ENCODE measurements around the gene ESPN. TPM values are rescaled to one million over a fixed set of nuclear protein-coding genes. Genes with fewer than 3 reads are reported as not detected.
A peak's percentile ranks its signal among the peaks of the same experiment; 100 is the strongest.
"Not testable (repeated sequence)": the region's sequence is repeated elsewhere in the genome, so short reads cannot be mapped to it uniquely, and the experiment has no call there.

Gene ESPN
- 0.52 TPM for total RNA-seq

- H3K4me3 ChIP-seq (ENCODE audit: low read length): no peak within 1 kb of the TSS
- H3K4me1 ChIP-seq (ENCODE audit: insufficient read depth, low read length): peaks cover 16% of the 10 kb centered on the region
- peaks cover 48% of the 10 kb centered on the region for H3K27me3 ChIP-seq (ENCODE audit: insufficient read depth, low read length)
- no peaks in the 10 kb centered on the region for H3K9me3 ChIP-seq (ENCODE audit: low read depth, low read length)
Observed at GRCh38 chr1:6424619-6425593, at the start of gene ESPN. Gene ESPN, plus strand, starts transcription at chr1:6424776. Its CDS starts 180 bp downstream, at chr1:6424956.

GRCh38 chr1:6378096-6378746 is 46.4 kb upstream of the ESPN start:
- Histone ChIP-seq H3K4me3 (ENCODE audit: low read length) (no peak overlapping the region), H3K27me3 (ENCODE audit: insufficient read depth, low read length) (no peaks in the 10 kb centered on the region), H3K4me1 (ENCODE audit: insufficient read depth, low read length) (no peaks in the 10 kb centered on the region), H3K9me3 (ENCODE audit: low read depth, low read length) (no peaks in the 10 kb centered on the region)

- no peaks in the 10 kb centered on the region for H3K27me3 ChIP-seq (ENCODE audit: insufficient read depth, low read length)
- H3K4me3 ChIP-seq (ENCODE audit: low read length): no peak overlapping the region
- no peaks in the 10 kb centered on the region for H3K9me3 ChIP-seq (ENCODE audit: low read depth, low read length)
- H3K4me1 ChIP-seq (ENCODE audit: insufficient read depth, low read length): no peaks in the 10 kb centered on the region
Observed at GRCh38 chr1:6380037-6380436, 44.5 kb upstream of the ESPN start.

GRCh38 chr1:6384135-6384534 is 40.4 kb upstream of the ESPN start:
- no peaks in the 10 kb centered on the region for H3K4me1 ChIP-seq (ENCODE audit: insufficient read depth, low read length)
- no peak overlapping the region for H3K4me3 ChIP-seq (ENCODE audit: low read length)
- no peaks in the 10 kb centered on the region for H3K9me3 ChIP-seq (ENCODE audit: low read depth, low read length)
- no peaks in the 10 kb centered on the region for H3K27me3 ChIP-seq (ENCODE audit: insufficient read depth, low read length)

GRCh38 chr1:6384962-6385361 is 39.6 kb upstream of the ESPN start:
- Histone ChIP-seq H3K27me3 (ENCODE audit: insufficient read depth, low read length) (no peaks in the 10 kb centered on the region), H3K9me3 (ENCODE audit: low read depth, low read length) (no peaks in the 10 kb centered on the region), H3K4me1 (ENCODE audit: insufficient read depth, low read length) (no peaks in the 10 kb centered on the region)

GRCh38 chr1:6385488-6386191 is 38.9 kb upstream of the ESPN start:
- Histone ChIP-seq H3K9me3 (ENCODE audit: low read depth, low read length) (no peaks in the 10 kb centered on the region), H3K4me3 (ENCODE audit: low read length) (no peak overlapping the region), H3K27me3 (ENCODE audit: insufficient read depth, low read length) (no peaks in the 10 kb centered on the region), H3K4me1 (ENCODE audit: insufficient read depth, low read length) (no peaks in the 10 kb centered on the region)

More at GRCh38 chr1:6384962-6385361, 39.6 kb upstream of the ESPN start:
- no peak overlapping the region for H3K4me3 ChIP-seq (ENCODE audit: low read length)

GRCh38 chr1:6386371-6386949 is 38.1 kb upstream of the ESPN start:
- H3K27me3 ChIP-seq (ENCODE audit: insufficient read depth, low read length): no peaks in the 10 kb centered on the region
- H3K9me3 ChIP-seq (ENCODE audit: low read depth, low read length): no peaks in the 10 kb centered on the region
- no peak overlapping the region for H3K4me3 ChIP-seq (ENCODE audit: low read length)
- H3K4me1 ChIP-seq (ENCODE audit: insufficient read depth, low read length): peaks cover under 1% of the 10 kb centered on the region

GRCh38 chr1:6389971-6390370 is 34.6 kb upstream of the ESPN start:
- Histone ChIP-seq H3K9me3 (ENCODE audit: low read depth, low read length) (no peaks in the 10 kb centered on the region), H3K4me3 (ENCODE audit: low read length) (no peak overlapping the region), H3K4me1 (ENCODE audit: insufficient read depth, low read length) (peaks cover 25% of the 10 kb centered on the region), H3K27me3 (ENCODE audit: insufficient read depth, low read length) (no peaks in the 10 kb centered on the region)

GRCh38 chr1:6391951-6392808 is 32.4 kb upstream of the ESPN start:
- H3K4me1 ChIP-seq (ENCODE audit: insufficient read depth, low read length): peaks cover 26% of the 10 kb centered on the region
- no peaks in the 10 kb centered on the region for H3K27me3 ChIP-seq (ENCODE audit: insufficient read depth, low read length)
- no peaks in the 10 kb centered on the region for H3K9me3 ChIP-seq (ENCODE audit: low read depth, low read length)
- H3K4me3 ChIP-seq (ENCODE audit: low read length): peak overlapping the region; percentile 18

- Histone ChIP-seq H3K4me1 (ENCODE audit: insufficient read depth, low read length) (peaks cover 26% of the 10 kb centered on the region), H3K4me3 (ENCODE audit: low read length) (peak overlapping the region; percentile 18)
Observed at GRCh38 chr1:6392809-6393399, 31.7 kb upstream of the ESPN start.

GRCh38 chr1:6393400-6394187 is 31.0 kb upstream of the ESPN start, which contains the start of gene ACOT7:
Gene ACOT7, minus strand, starts transcription at chr1:6393767. Its CDS starts 368 bp downstream, at chr1:6393399.
- no peaks in the 10 kb centered on the region for H3K9me3 ChIP-seq (ENCODE audit: low read depth, low read length)
- peak within 1 kb of the TSS; percentile 48 for H3K4me3 ChIP-seq (ENCODE audit: low read length)
- peaks cover 26% of the 10 kb centered on the region for H3K4me1 ChIP-seq (ENCODE audit: insufficient read depth, low read length)
- no peaks in the 10 kb centered on the region for H3K27me3 ChIP-seq (ENCODE audit: insufficient read depth, low read length)

More at GRCh38 chr1:6392809-6393399, 31.7 kb upstream of the ESPN start:
- no peaks in the 10 kb centered on the region for H3K27me3 ChIP-seq (ENCODE audit: insufficient read depth, low read length)
- no peaks in the 10 kb centered on the region for H3K9me3 ChIP-seq (ENCODE audit: low read depth, low read length)

GRCh38 chr1:6395130-6395529 is 29.4 kb upstream of the ESPN start:
- H3K4me3 ChIP-seq (ENCODE audit: low read length); H3K27me3 ChIP-seq (ENCODE audit: insufficient read depth, low read length); H3K9me3 ChIP-seq (ENCODE audit: low read depth, low read length): not testable (repeated sequence)
- H3K4me1 ChIP-seq (ENCODE audit: insufficient read depth, low read length): peaks cover 26% of the 10 kb centered on the region

GRCh38 chr1:6395781-6396244 is 28.8 kb upstream of the ESPN start:
- not testable (repeated sequence) for H3K27me3 ChIP-seq (ENCODE audit: insufficient read depth, low read length); H3K4me3 ChIP-seq (ENCODE audit: low read length); H3K9me3 ChIP-seq (ENCODE audit: low read depth, low read length)
- H3K4me1 ChIP-seq (ENCODE audit: insufficient read depth, low read length): peaks cover 26% of the 10 kb centered on the region

All from mononuclear cell (primary cell).